SH-SY5Y (cell line): ENCODE data around the gene CLEC16A.

Experiments
- GATA2 ChIP-seq: IDR thresholded peaks from 2 replicates; pipeline ENCODE4 v1.6.1; 2011; ENCODE audit warnings: mild to moderate bottlenecking, low read depth, low read length
- GATA3 ChIP-seq: IDR thresholded peaks from 2 replicates; pipeline ENCODE4 v1.6.1; 2011; ENCODE audit warnings: low read depth, mild to moderate bottlenecking, low read length, moderate library complexity

GRCh38 chr16:11130978-11131665 is 186.8 kb downstream of the CLEC16A start:
- TF ChIP-seq GATA2 (no peak), GATA3 (no peak)
